SU-DHL-6 (cell line): ENCODE data around the gene ZNF175.

ENCODE experiments used
- H2AFZ ChIP-seq: fragments of 200-600 bp; sonication (generic); 2 replicates; pipeline ENCODE4 v1.6.1; 2014; ENCODE audit warnings: low read depth, mild to moderate bottlenecking, moderate library complexity, mixed read lengths, antibody characterized with exemption, low read length; ENCODE audit not compliant: severe bottlenecking
- H3F3A ChIP-seq: fragments of 200-600 bp; shearing (Covaris generic); 2 replicates; pipeline ENCODE4 v1.6.0; 2016; ENCODE audit warnings: antibody characterized with exemption, mild to moderate bottlenecking; ENCODE audit not compliant: insufficient read depth
- H3K27ac ChIP-seq: fragments of 200-600 bp; sonication (generic); 2 replicates; pipeline ENCODE4 v1.5.1; 2016; ENCODE audit warnings: low read depth, mild to moderate bottlenecking, low read length, moderate library complexity, mixed read lengths
- H3K27me3 ChIP-seq: fragments of 200-600 bp; sonication (generic), shearing (Covaris generic); 2 replicates; pipeline ENCODE4 v1.6.0; 2014; ENCODE audit warnings: mild to moderate bottlenecking, low read length
- H3K36me3 ChIP-seq: fragments of 200-600 bp; sonication (generic); 2 replicates; pipeline ENCODE4 v1.6.1; 2014; ENCODE audit warnings: mild to moderate bottlenecking, low read length, mixed read lengths
- H3K4me2 ChIP-seq: fragments of 300-600, 200-600 bp; shearing (Covaris generic), sonication (generic); 2 replicates; pipeline ENCODE4 v1.6.0; 2014; ENCODE audit warnings: low read length, low read depth, mild to moderate bottlenecking; ENCODE audit not compliant: poor library complexity, severe bottlenecking
- H3K4me3 ChIP-seq: fragments of 200-600 bp; sonication (generic); 2 replicates; pipeline ENCODE4 v1.5.1; 2014; ENCODE audit warnings: antibody characterized with exemption, low read length, mild to moderate bottlenecking, mixed read lengths; ENCODE audit not compliant: insufficient read depth, poor library complexity, severe bottlenecking
- H3K79me2 ChIP-seq: fragments of 200-600 bp; sonication (generic); 2 replicates; pipeline ENCODE4 v1.6.1; 2014; ENCODE audit warnings: mild to moderate bottlenecking, low read length, moderate library complexity; ENCODE audit not compliant: insufficient read depth
- H3K9ac ChIP-seq: fragments of 200-600 bp; sonication (generic); 2 replicates; pipeline ENCODE4 v1.7.0; 2014; ENCODE audit warnings: mild to moderate bottlenecking, low read length
- H3K9me2 ChIP-seq: fragments of 200-600 bp; sonication (generic); replicated peaks from 2 replicates; pipeline ENCODE4 v1.6.1; 2014; ENCODE audit warnings: low read length; ENCODE audit not compliant: insufficient read depth
- H3K9me3 ChIP-seq: fragments of 200-600 bp; sonication (generic); 2 replicates; pipeline ENCODE4 v1.6.1; 2014; ENCODE audit warnings: low read length, mixed read lengths; ENCODE audit not compliant: insufficient read depth
- H4K20me1 ChIP-seq: fragments of 200-600 bp; sonication (generic); 2 replicates; pipeline ENCODE4 v1.6.1; 2014; ENCODE audit warnings: low read depth, mild to moderate bottlenecking, antibody characterized with exemption, low read length, moderate library complexity, mixed read lengths
- CTCF ChIP-seq: fragments of 200-600 bp; sonication (generic); IDR thresholded peaks from one replicate; pipeline ENCODE4 v1.5.1; 2017; ENCODE audit warnings: antibody characterized with exemption, mild to moderate bottlenecking, low read length, moderate library complexity; ENCODE audit not compliant: insufficient read depth, poor library complexity, severe bottlenecking
- EZH2phosphoT487 ChIP-seq: fragments of 200-600 bp; sonication (generic), shearing (Covaris generic); conservative IDR thresholded peaks from 2 replicates; pipeline ENCODE4 v1.6.1; 2018; ENCODE audit warnings: mild to moderate bottlenecking, antibody characterized with exemption, low read length, moderate library complexity, mixed read lengths

Gene ZNF175

GRCh38 chr19:51632126-51632525, 61.0 kb downstream of the ZNF175 start:
- no peaks in the 10 kb centered on the region for H3K79me2 ChIP-seq
- no peaks in the 10 kb centered on the region for H3F3A ChIP-seq
- no peaks in the 10 kb centered on the region for H4K20me1 ChIP-seq
- H3K9ac ChIP-seq: no peak overlapping the region
- H3K27me3 ChIP-seq: no peaks in the 10 kb centered on the region
- H3K4me3 ChIP-seq: no peak overlapping the region
- no peaks in the 10 kb centered on the region for H3K9me2 ChIP-seq
- no peak overlapping the region for H3K27ac ChIP-seq
- TF ChIP-seq EZH2phosphoT487: no peak
- no peaks in the 10 kb centered on the region for H3K36me3 ChIP-seq
- no peak overlapping the region for H3K4me2 ChIP-seq
- H3K9me3 ChIP-seq: 0 out of 2 replicates have a peak, but pooled peaks cover 5% of the 10 kb centered on the region
- H2AFZ ChIP-seq: no peak overlapping the region

- Histone ChIP-seq H3K36me3 (no peaks in the 10 kb centered on the region), H3K9me2 (no peaks in the 10 kb centered on the region), H3K4me2 (no peak overlapping the region), H3K4me3 (no peak overlapping the region), H3F3A (no peaks in the 10 kb centered on the region), H3K27me3 (no peaks in the 10 kb centered on the region), H4K20me1 (no peaks in the 10 kb centered on the region), H3K9ac (no peak overlapping the region), H3K27ac (no peak overlapping the region), H3K79me2 (no peaks in the 10 kb centered on the region), H3K9me3 (0 out of 2 replicates have a peak, but pooled peaks cover 6% of the 10 kb centered on the region), H2AFZ (no peak overlapping the region)
- TF ChIP-seq CTCF (peak; percentile 25), EZH2phosphoT487 (no peak)
Measured at GRCh38 chr19:51637362-51637978, 66.4 kb downstream of the ZNF175 start.

- no peaks in the 10 kb centered on the region for H3K9me2 ChIP-seq
- no peaks in the 10 kb centered on the region for H3K36me3 ChIP-seq
- H3K4me2 ChIP-seq: no peak overlapping the region
- no peak overlapping the region for H2AFZ ChIP-seq
- no peak overlapping the region for H3K27ac ChIP-seq
- H3F3A ChIP-seq: no peaks in the 10 kb centered on the region
- H3K9me3 ChIP-seq: 0 out of 2 replicates have a peak, but pooled peaks cover 6% of the 10 kb centered on the region
- H3K79me2 ChIP-seq: no peaks in the 10 kb centered on the region
- H3K9ac ChIP-seq: no peak overlapping the region
- no peaks in the 10 kb centered on the region for H4K20me1 ChIP-seq
- H3K27me3 ChIP-seq: no peaks in the 10 kb centered on the region
- H3K4me3 ChIP-seq: no peak overlapping the region
- no peak for TF ChIP-seq CTCF
Measured at GRCh38 chr19:51639916-51640315, 68.8 kb downstream of the ZNF175 start.

GRCh38 chr19:51640386-51640785, 69.3 kb downstream of the ZNF175 start:
- H3K27ac ChIP-seq: no peak overlapping the region
- no peak overlapping the region for H3K9ac ChIP-seq
- H4K20me1 ChIP-seq: no peaks in the 10 kb centered on the region
- H3K27me3 ChIP-seq: no peaks in the 10 kb centered on the region
- 0 out of 2 replicates have a peak, but pooled peaks cover 6% of the 10 kb centered on the region for H3K9me3 ChIP-seq
- H3K9me2 ChIP-seq: no peaks in the 10 kb centered on the region
- no peaks in the 10 kb centered on the region for H3K36me3 ChIP-seq
- H3K4me3 ChIP-seq: no peak overlapping the region
- H3F3A ChIP-seq: no peaks in the 10 kb centered on the region
- no peak overlapping the region for H2AFZ ChIP-seq
- H3K4me2 ChIP-seq: no peak overlapping the region
- H3K79me2 ChIP-seq: no peaks in the 10 kb centered on the region
- no peak for TF ChIP-seq EZH2phosphoT487
- TF ChIP-seq CTCF: no peak
